Mesothelial cell of epicardium (in vitro differentiated cells): Measurements from ENCODE around the gene ERRFI1. TPM values are rescaled to one million over a fixed set of nuclear protein-coding genes. Genes with fewer than 3 reads are reported as not detected.

Experiments used
- DNase-seq, 2 experiments: peaks; one replicate each; pipeline ENCODE4 v3.0.0; 2021; ENCODE audit warnings: low spot score in 2 of 2; ENCODE audit not compliant: unreplicated experiment in 2 of 2
- H3K27ac Mint-ChIP-seq: 2 replicates; pipeline ENCODE4 v1.8.0; 2021; ENCODE audit warnings: mixed read lengths
- H3K27me3 Mint-ChIP-seq: 2 replicates; pipeline ENCODE4 v1.8.0; 2021; ENCODE audit warnings: low read depth, mixed read lengths
- H3K36me3 Mint-ChIP-seq: 2 replicates; pipeline ENCODE4 v1.8.0; 2021; ENCODE audit warnings: mixed read lengths
- H3K4me1 Mint-ChIP-seq: 2 replicates; pipeline ENCODE4 v1.8.0; 2021; ENCODE audit warnings: mixed read lengths
- H3K4me3 Mint-ChIP-seq: 2 replicates; pipeline ENCODE4 v1.8.0; 2021; ENCODE audit warnings: mild to moderate bottlenecking, moderate library complexity, mixed read lengths
- H3K9me3 Mint-ChIP-seq: 2 replicates; pipeline ENCODE4 v1.8.0; 2021; ENCODE audit warnings: mixed read lengths
- total RNA-seq: library from RNA; stranded (reverse); gene quantifications from 3 replicates; pipeline ENCODE4 v1.2.1, GENCODE V29; 2021
- TF ChIP-seq, protein P1 (sequence below): fragments of 200-600 bp; sonication (generic); IDR thresholded peaks from one replicate; pipeline ENCODE4 v1.5.0; 2021; ENCODE audit warnings: antibody characterized with exemption; ENCODE audit not compliant: unreplicated experiment

ERRFI1 gene
- total RNA-seq, 1 donor from 2014 or later: 134 TPM

DNA sequence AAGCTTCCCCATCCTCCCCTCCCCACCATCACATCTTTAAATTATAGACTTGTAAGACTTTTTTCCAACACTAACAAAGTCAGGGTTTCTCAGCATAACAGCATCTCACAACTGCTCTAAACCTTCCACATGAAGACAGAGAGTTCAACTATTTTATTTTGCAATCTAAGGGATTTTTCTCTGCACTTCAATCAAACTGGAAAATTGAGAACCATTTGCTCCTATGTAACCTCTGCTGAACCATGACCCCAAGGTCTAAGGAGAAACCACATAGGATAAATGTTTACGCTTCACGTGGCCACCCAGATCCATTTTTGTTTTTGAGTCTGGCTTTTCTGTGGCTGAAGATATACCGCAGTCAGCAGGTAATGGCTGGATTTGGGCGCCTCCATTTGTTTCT is 13.2 kb downstream of the ERRFI1 start:
- Mint-ChIP-seq H3K27ac (no peak overlapping the region), H3K27me3 (no peaks in the 10 kb centered on the region), H3K4me1 (peaks cover 38% of the 10 kb centered on the region)

GRCh38 chr1:8011923-8012858 is 13.9 kb downstream of the ERRFI1 start:
- peaks cover 31% of the 10 kb centered on the region for H3K4me1 Mint-ChIP-seq
- no peak overlapping the region for H3K4me3 Mint-ChIP-seq
- no peaks in the 10 kb centered on the region for H3K27me3 Mint-ChIP-seq
- H3K36me3 Mint-ChIP-seq: peaks cover 22% of the 10 kb centered on the region
- H3K9me3 Mint-ChIP-seq: no peaks in the 10 kb centered on the region
- TF ChIP-seq, protein P1, sequence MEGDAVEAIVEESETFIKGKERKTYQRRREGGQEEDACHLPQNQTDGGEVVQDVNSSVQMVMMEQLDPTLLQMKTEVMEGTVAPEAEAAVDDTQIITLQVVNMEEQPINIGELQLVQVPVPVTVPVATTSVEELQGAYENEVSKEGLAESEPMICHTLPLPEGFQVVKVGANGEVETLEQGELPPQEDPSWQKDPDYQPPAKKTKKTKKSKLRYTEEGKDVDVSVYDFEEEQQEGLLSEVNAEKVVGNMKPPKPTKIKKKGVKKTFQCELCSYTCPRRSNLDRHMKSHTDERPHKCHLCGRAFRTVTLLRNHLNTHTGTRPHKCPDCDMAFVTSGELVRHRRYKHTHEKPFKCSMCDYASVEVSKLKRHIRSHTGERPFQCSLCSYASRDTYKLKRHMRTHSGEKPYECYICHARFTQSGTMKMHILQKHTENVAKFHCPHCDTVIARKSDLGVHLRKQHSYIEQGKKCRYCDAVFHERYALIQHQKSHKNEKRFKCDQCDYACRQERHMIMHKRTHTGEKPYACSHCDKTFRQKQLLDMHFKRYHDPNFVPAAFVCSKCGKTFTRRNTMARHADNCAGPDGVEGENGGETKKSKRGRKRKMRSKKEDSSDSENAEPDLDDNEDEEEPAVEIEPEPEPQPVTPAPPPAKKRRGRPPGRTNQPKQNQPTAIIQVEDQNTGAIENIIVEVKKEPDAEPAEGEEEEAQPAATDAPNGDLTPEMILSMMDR: no peak
- no peak for DNase-seq
- peak overlapping the region; percentile 45 for H3K27ac Mint-ChIP-seq

More for the DNA sequence above, 13.2 kb downstream of the ERRFI1 start:
- no peaks in the 10 kb centered on the region for H3K9me3 Mint-ChIP-seq
- peaks cover 22% of the 10 kb centered on the region for H3K36me3 Mint-ChIP-seq
- no peak overlapping the region for H3K4me3 Mint-ChIP-seq
- DNase-seq: no peak
- TF ChIP-seq, protein P1: no peak

GRCh38 chr1:8011016-8011415 is 15.1 kb downstream of the ERRFI1 start:
- peaks cover 32% of the 10 kb centered on the region for H3K4me1 Mint-ChIP-seq
- TF ChIP-seq, protein P1: no peak
- peaks cover 22% of the 10 kb centered on the region for H3K36me3 Mint-ChIP-seq
- H3K9me3 Mint-ChIP-seq: no peaks in the 10 kb centered on the region
- DNase-seq: no peak
- H3K27ac Mint-ChIP-seq: no peak overlapping the region
- no peak overlapping the region for H3K4me3 Mint-ChIP-seq
- no peaks in the 10 kb centered on the region for H3K27me3 Mint-ChIP-seq

DNA sequence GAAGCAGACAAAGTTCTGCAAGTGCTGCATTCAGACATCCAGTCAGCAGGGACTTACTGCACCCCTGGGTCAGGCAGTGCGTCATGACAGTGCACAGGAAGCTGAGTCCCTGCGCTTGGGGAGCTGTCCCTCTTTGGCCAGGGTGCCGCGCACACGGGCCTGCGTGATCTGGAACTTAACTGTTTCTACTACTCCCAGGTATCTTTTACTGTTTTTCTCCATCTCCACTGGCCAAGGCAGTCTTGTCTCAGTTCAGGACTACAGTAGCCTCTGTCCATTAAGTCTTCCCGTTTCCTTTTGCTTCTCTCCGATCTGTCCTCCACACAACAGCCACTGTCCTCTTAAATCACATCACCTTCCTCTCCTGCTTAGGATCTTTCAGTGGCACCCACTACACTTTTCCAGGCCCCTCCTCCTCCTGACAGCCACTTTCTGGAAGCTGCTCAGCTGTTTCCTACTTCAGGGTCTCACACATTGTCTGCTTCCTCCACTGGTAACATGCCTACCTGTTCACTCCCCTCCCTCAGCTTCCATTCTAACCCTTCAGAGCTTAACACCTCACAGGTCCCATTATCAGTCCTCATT is 15.9 kb downstream of the ERRFI1 start:
- TF ChIP-seq, protein P1: no peak
- Mint-ChIP-seq H3K27ac (peak overlapping the region; percentile 52), H3K9me3 (no peaks in the 10 kb centered on the region)

GRCh38 chr1:8009043-8010002 is 16.8 kb downstream of the ERRFI1 start:
- H3K27me3 Mint-ChIP-seq: no peaks in the 10 kb centered on the region
- peaks cover 19% of the 10 kb centered on the region for H3K36me3 Mint-ChIP-seq
- H3K4me1 Mint-ChIP-seq: peaks cover 30% of the 10 kb centered on the region
- H3K27ac Mint-ChIP-seq: peak overlapping the region; percentile 41
- H3K9me3 Mint-ChIP-seq: no peaks in the 10 kb centered on the region
- TF ChIP-seq, protein P1: no peak
- DNase-seq: no peak
- no peak overlapping the region for H3K4me3 Mint-ChIP-seq

More for the DNA sequence above, 15.9 kb downstream of the ERRFI1 start:
- H3K27me3 Mint-ChIP-seq: no peaks in the 10 kb centered on the region
- H3K36me3 Mint-ChIP-seq: peaks cover 22% of the 10 kb centered on the region
- H3K4me1 Mint-ChIP-seq: peaks cover 29% of the 10 kb centered on the region
- no peak for DNase-seq
- no peak overlapping the region for H3K4me3 Mint-ChIP-seq
